Type B pancreatic cell (in vitro differentiated cells): Measurements from ENCODE around the gene SH3TC2. TPM values are rescaled to one million over a fixed set of nuclear protein-coding genes. Genes with fewer than 3 reads are reported as not detected.

Experiments used
- DNase-seq: peaks from one replicate; pipeline ENCODE4 v3.0.0; 2021; ENCODE audit warnings: mixed read lengths; ENCODE audit not compliant: unreplicated experiment; ENCODE audit errors: extremely low spot score
- H3K27ac Mint-ChIP-seq: 2 replicates; pipeline ENCODE4 v1.8.0; 2021; ENCODE audit warnings: mild to moderate bottlenecking, mixed read lengths
- H3K27me3 Mint-ChIP-seq: 2 replicates; pipeline ENCODE4 v1.8.0; 2021; ENCODE audit warnings: mixed read lengths
- H3K36me3 Mint-ChIP-seq: 2 replicates; pipeline ENCODE4 v1.8.0; 2021; ENCODE audit warnings: mixed read lengths
- H3K4me1 Mint-ChIP-seq: one replicate; pipeline ENCODE4 v1.8.0; 2021; ENCODE audit warnings: mixed read lengths; ENCODE audit not compliant: unreplicated experiment
- H3K4me3 Mint-ChIP-seq: 2 replicates; pipeline ENCODE4 v1.8.0; 2021; ENCODE audit warnings: mild to moderate bottlenecking, mixed read lengths
- H3K9me3 Mint-ChIP-seq: 2 replicates; pipeline ENCODE4 v1.8.0; 2021; ENCODE audit warnings: mixed read lengths
- total RNA-seq: library from RNA; stranded (reverse); gene quantifications from 2 replicates; pipeline ENCODE4 v1.2.1, GENCODE V29; 2021; ENCODE audit warnings: low replicate concordance
- TF ChIP-seq, protein P1 (sequence below): fragments of 200-600 bp; sonication (generic); conservative IDR thresholded peaks from 2 replicates; pipeline ENCODE4 v1.5.0; 2021; ENCODE audit warnings: antibody characterized with exemption, mild to moderate bottlenecking

SH3TC2 gene
- total RNA-seq, 1 donor from 2014 or later = 8.6 TPM

DNA sequence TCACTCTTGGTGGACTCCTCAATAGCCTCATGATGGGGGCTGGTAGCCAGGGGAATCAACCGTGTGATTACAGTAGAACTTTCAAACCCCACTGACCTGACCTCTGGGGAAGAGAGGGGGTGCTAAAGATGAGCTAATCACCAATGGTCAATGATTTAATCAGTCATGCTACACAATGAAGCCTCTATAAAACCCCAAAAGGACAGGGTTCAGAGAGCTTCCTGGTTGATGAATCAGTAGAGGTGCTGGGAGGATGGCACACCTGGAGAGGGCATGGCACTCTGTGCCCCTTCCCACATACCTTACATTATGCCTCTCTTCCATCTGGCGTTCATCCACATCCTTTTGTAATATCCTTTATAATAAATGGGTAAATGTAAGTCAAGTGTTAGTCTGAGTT lies 8.9 kb upstream of the SH3TC2 start:
- H3K4me1 Mint-ChIP-seq = peaks cover 5% of the 10 kb centered on the region
- H3K27ac Mint-ChIP-seq = peak overlapping the region; percentile 98
- no peak for DNase-seq
- no peaks in the 10 kb centered on the region for H3K27me3 Mint-ChIP-seq
- TF ChIP-seq, protein P1, sequence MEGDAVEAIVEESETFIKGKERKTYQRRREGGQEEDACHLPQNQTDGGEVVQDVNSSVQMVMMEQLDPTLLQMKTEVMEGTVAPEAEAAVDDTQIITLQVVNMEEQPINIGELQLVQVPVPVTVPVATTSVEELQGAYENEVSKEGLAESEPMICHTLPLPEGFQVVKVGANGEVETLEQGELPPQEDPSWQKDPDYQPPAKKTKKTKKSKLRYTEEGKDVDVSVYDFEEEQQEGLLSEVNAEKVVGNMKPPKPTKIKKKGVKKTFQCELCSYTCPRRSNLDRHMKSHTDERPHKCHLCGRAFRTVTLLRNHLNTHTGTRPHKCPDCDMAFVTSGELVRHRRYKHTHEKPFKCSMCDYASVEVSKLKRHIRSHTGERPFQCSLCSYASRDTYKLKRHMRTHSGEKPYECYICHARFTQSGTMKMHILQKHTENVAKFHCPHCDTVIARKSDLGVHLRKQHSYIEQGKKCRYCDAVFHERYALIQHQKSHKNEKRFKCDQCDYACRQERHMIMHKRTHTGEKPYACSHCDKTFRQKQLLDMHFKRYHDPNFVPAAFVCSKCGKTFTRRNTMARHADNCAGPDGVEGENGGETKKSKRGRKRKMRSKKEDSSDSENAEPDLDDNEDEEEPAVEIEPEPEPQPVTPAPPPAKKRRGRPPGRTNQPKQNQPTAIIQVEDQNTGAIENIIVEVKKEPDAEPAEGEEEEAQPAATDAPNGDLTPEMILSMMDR = no peak
- peaks cover 12% of the 10 kb centered on the region for H3K9me3 Mint-ChIP-seq
- no peak overlapping the region for H3K4me3 Mint-ChIP-seq
- H3K36me3 Mint-ChIP-seq = peaks cover 5% of the 10 kb centered on the region

DNA sequence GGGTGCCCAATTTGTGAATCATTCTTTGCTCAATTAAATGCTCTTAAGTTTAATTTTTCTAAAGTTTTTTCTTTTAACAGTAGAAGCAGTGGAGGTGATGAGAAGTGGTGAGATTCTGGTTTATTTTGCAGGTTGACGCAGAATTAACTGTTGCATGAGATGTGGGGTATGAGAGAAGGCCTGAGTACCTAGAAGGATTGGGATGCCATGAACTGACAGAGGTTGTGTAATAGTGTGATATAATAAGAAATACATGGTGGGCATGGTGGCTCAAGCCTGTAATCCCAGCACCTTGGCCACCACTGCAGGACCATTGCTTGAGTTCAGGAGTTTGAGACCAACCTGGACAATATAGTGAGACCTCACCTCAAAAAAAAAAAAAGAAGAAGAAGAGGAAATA lies 8.4 kb upstream of the SH3TC2 start:
- peaks cover 5% of the 10 kb centered on the region for H3K4me1 Mint-ChIP-seq
- TF ChIP-seq, protein P1 = no peak
- H3K36me3 Mint-ChIP-seq = peaks cover 5% of the 10 kb centered on the region
- H3K9me3 Mint-ChIP-seq = peaks cover 12% of the 10 kb centered on the region
- H3K27me3 Mint-ChIP-seq = no peaks in the 10 kb centered on the region
- H3K4me3 Mint-ChIP-seq = no peak overlapping the region
- H3K27ac Mint-ChIP-seq = peak overlapping the region; percentile 60
- DNase-seq = no peak

DNA sequence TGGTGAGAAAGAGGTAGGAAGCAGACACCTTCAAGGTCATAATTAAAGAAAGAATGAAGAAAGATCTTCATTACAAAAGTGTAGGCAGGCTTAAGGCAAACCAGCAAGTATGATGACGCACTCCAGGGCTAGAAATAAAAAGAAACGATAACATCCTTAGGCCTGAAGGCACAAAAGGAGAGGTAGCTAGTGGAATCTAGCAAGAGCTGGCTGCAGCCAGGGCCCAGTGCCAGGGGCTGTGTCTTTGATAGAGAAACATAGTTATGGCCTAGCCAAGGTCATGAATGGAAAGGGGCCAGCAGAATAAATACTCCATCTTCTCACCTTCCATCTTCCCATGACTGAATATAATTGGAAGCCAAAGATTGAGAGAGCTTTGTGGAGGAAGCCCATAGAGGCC lies 6.8 kb upstream of the SH3TC2 start:
- peaks cover 5% of the 10 kb centered on the region for H3K36me3 Mint-ChIP-seq
- TF ChIP-seq, protein P1 = no peak
- H3K4me3 Mint-ChIP-seq = no peak overlapping the region
- DNase-seq = no peak
- no peak overlapping the region for H3K27ac Mint-ChIP-seq
- no peaks in the 10 kb centered on the region for H3K27me3 Mint-ChIP-seq
- H3K9me3 Mint-ChIP-seq = peaks cover 7% of the 10 kb centered on the region
- H3K4me1 Mint-ChIP-seq = peaks cover 8% of the 10 kb centered on the region

DNA sequence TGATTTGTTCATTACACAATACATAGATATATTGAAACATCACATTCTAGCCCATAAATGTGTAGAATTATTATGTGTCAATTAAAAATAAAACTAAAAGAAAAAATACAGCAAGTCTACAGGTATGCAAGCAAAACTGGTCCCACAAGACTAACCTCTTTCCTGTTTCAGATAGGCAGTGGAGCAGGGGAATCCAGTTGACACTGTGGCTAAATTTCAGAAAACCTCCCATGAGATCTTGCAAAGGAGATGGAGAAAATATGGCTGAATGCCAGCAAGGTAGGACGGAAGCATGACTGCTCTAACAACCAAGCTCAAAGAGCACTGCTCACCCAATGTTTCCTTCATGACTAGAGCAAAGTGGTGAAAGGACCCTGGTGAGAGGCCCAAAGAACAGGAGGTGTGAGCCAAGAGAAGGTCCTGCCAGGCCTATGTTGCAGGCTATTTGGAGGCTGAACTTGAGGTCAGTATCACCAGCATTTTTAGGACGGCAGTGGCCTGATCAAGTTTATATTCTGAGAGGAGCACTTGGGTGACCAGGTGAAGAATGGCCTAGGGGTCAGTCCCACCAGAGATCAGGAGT lies 1.1 kb upstream of the SH3TC2 start:
- peak overlapping the region; percentile 51 for H3K4me3 Mint-ChIP-seq
- H3K4me1 Mint-ChIP-seq = peaks cover 32% of the 10 kb centered on the region
- no peaks in the 10 kb centered on the region for H3K27me3 Mint-ChIP-seq
- H3K36me3 Mint-ChIP-seq = peaks cover 4% of the 10 kb centered on the region
- H3K9me3 Mint-ChIP-seq = no peaks in the 10 kb centered on the region
- no peak for DNase-seq
- TF ChIP-seq, protein P1 = no peak
- H3K27ac Mint-ChIP-seq = peak overlapping the region; percentile 91

GRCh38 chr5:149062371-149063016 lies 368 bp downstream of the SH3TC2 start:
- DNase-seq = no peak
- TF ChIP-seq, protein P1 = no peak
- peaks cover 4% of the 10 kb centered on the region for H3K36me3 Mint-ChIP-seq
- H3K9me3 Mint-ChIP-seq = no peaks in the 10 kb centered on the region
- H3K4me1 Mint-ChIP-seq = peaks cover 32% of the 10 kb centered on the region
- H3K4me3 Mint-ChIP-seq = peak overlapping the region; percentile 53
- H3K27ac Mint-ChIP-seq = peak overlapping the region; percentile 91
- no peaks in the 10 kb centered on the region for H3K27me3 Mint-ChIP-seq
